ENCODE data around the gene SEC22A. TPM values are rescaled to one million over a fixed set of nuclear protein-coding genes. Genes with fewer than 3 reads are reported as not detected.
"Not testable (repeated sequence)": the region's sequence is repeated elsewhere in the genome, so short reads cannot be mapped to it uniquely, and the experiment has no call there.

The SEC22A gene
- total RNA-seq, 1 donor from 2014 or later = 36.7 TPM

DNA sequence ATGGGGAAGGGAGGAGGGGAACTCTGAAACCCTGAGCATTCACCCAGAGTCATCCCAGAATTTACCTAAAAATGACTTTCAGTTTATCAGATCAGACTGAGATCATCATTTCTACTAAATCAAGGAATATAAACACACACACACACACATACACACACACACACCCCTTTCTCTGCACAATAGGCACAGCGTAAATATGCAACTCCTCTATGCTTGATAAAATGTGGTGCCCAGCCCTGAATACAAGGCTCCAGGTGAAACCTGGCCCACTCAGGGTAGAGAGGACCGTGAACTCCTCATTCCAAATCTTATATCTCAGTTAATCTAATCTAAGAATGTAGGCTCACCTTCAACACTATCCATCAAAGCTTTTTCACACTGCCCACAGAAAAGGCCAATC is 31.8 kb upstream of the SEC22A start:
- no peak for DNase-seq (ENCODE audit: low read depth in 2 of 2)

DNA sequence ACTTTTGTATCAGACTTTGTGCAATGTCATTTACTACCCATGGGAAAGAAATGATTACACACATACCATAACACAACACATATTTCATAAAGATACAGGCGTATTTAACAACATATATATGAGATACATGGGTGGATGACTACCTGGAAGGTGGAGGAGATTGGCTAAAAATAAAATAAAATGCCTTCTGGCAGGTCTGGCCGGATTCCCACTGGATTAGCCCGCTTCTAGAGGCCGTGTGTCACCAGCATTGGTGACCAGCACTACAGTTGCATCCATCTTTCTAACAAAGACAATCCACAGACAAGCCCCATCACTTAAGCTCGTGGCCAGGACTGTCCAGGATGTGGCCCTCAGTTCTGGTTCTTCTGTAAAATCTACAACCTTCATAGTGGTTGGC is 21.0 kb upstream of the SEC22A start:
- no peak for DNase-seq (ENCODE audit: low read depth in 2 of 2)

GRCh38 chr3:123186695-123187094 is 15.0 kb upstream of the SEC22A start:
- peak; percentile 69 to 80 for DNase-seq (ENCODE audit: low read depth in 2 of 2)

- no peak for DNase-seq (ENCODE audit: low read depth in 2 of 2)
Measured at GRCh38 chr3:123188058-123188457, 13.7 kb upstream of the SEC22A start.

DNA sequence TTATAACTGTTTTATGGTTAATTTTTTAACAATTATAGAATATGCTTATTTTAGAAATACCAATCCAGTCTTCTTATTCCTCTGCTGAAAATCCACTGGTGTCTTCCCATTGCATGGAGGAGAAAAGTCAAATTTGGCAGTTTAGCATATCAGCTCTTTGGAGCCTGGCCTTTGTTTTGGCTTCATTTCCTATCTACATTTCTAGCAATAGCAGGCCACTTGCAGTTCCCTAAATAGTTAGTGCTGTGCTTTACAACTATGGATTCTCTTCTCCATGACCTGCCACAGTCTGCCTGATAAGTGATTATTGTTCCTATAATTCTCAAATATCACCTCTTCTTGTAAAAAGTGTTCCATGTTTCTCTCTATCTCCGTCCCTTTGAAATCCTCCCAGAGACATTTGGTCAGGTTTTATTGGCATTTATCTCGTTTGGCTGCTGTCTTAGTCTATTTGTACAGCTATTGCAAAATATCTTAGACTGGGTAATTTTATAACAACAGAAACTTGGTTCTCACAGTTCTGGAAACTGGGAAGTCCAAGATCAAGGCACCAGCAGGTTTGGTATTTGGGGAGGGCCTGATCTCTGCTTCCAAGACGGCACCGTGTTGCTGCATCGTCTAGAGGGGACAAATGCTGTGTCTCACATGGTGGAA is 8.2 kb upstream of the SEC22A start:
- no peak for DNase-seq (ENCODE audit: low read depth in 2 of 2)

DNA sequence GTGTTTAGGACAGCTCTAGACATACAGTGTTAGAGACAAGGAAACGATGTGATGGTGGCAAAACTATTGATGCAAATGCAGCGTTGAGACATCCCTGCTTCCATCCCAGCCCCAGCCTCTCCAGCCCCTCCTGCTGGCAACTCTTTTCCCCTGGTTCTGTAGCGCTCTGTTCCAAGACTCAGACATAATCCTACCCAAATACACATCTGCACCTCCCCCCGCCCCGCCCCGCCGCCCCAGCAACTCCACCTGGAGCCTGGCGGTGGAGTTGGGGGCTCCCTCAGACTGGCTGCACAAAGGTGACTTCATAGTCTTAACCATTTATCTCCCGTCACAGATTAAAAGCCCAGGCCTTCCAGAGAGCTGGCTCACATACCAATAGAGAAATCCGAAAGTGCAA is 7.2 kb upstream of the SEC22A start:
- peak in 1 of 2 donors; percentile 46 for DNase-seq (ENCODE audit: low read depth in 2 of 2)

DNA sequence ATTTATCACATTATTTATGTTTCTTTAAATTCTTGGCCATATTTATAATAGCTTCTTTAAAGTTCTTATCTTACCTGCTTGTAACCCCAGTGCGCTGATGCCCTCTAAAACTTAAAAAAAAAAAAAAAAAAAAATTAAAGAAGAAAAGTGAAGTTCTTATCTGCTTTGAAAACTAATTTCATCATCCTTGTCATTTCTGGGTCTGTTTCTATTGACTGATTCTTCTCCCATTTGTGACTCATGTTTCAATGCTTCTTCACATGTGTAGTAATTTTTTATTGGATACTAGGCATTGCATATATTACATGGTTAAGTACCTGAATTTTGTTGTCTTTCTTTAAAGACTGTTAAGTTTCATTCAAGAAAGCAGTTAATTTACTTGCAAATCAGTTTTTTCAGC is 3.4 kb upstream of the SEC22A start:
- DNase-seq (ENCODE audit: low read depth in 2 of 2) = no peak

GRCh38 chr3:123201223-123201556 is 553 bp upstream of the SEC22A start:
- no peak for DNase-seq (ENCODE audit: low read depth in 2 of 2)

GRCh38 chr3:123202451-123202850 is 708 bp downstream of the SEC22A start:
- DNase-seq (ENCODE audit: low read depth in 2 of 2) = peak in 1 of 2 donors; percentile 18

GRCh38 chr3:123218990-123219389 is 17.2 kb downstream of the SEC22A start:
- no peak for DNase-seq (ENCODE audit: low read depth in 2 of 2)

GRCh38 chr3:123221369-123221768 is 19.6 kb downstream of the SEC22A start:
- not testable (repeated sequence) for DNase-seq (ENCODE audit: low read depth in 2 of 2)

- no peak for DNase-seq (ENCODE audit: low read depth in 2 of 2)
Measured at GRCh38 chr3:123225016-123225415, 23.3 kb downstream of the SEC22A start.

GRCh38 chr3:123226549-123226948 is 24.8 kb downstream of the SEC22A start:
- no peak for DNase-seq (ENCODE audit: low read depth in 2 of 2)

- no peak for DNase-seq (ENCODE audit: low read depth in 2 of 2)
Measured at GRCh38 chr3:123229145-123229544, 27.4 kb downstream of the SEC22A start.

DNA sequence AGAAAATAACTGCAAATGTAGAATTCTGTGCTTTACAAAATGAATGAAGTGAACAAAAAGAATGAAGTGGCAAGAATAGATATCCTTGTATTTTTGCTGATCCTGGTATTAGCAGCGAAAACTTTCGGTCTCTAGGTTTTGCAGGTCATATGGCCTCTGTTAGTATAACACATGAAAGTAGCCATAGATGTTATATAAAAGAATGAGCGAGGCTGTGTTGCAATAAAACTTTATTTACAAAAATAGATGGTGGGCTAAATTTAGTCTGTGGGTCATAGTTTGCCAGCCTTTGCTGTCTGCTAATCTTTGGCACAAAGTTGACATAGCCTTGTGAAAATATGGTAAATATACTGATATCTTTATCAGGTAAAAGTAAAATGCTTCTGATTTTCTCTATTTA is 35.2 kb downstream of the SEC22A start:
- no peak for DNase-seq (ENCODE audit: low read depth in 2 of 2)

DNA sequence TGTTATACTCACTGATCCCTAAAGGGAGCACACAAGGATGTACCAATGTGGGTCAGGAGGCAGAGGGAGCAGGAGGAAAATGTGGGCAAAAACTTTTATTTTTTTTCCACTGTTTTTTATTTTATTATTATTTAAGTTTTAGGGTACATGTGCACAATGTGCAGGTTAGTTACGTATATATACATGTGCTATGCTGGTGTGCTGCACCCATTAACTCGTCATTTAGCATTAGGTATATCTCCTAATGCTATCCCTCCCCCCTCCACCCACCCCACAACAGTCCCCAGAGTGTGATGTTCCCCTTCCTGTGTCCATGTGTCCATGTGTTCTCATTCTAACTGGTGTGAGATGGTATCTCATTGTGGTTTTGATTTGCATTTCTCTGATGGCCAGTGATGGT is 37.4 kb downstream of the SEC22A start:
- DNase-seq (ENCODE audit: low read depth in 2 of 2) = not testable (repeated sequence)

DNA sequence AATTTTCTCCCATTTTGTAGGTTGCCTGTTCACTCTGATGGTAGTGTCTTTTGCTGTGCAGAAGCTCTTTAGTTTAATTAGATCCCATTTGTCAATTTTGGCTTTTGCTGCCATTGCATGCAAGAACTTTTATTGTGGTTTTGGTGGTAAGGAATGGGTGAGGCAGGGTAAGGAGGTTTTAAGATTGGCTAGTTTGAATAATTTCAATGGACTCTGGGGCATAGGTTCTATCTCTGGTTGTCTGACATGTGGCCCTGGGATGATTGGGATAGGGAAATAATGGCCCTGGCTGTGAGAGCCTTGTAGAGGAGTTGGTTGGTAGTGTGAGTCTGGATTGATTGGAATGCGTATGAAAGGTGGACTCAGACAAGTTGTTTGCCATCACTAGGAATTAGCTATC is 38.0 kb downstream of the SEC22A start:
- no peak for DNase-seq (ENCODE audit: low read depth in 2 of 2)

GRCh38 chr3:123244128-123244527 is 42.4 kb downstream of the SEC22A start:
- no peak for DNase-seq (ENCODE audit: low read depth in 2 of 2)

- peak in 1 of 2 donors; percentile 32 for DNase-seq (ENCODE audit: low read depth in 2 of 2)
Measured at GRCh38 chr3:123246866-123247265, 45.1 kb downstream of the SEC22A start.

DNA sequence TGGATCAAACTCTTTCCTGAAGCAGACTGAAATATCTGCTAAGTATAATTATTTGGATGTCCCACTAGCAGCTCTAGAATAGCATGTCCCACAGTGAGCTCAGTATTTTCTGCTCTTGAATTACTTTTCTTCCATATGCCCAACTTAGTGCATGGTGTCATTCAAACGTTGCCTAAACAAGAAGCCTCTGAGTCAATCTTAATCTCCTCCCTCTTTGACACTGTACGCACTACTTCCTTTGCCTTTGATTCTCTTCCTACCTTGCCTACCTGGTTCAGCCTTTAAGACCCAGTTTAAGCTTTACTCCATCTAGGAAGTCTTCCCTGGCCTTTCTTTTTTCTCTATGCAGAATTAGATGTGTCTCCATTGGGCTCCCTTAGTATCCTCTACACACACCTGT is 54.5 kb downstream of the SEC22A start:
- DNase-seq (ENCODE audit: low read depth in 2 of 2) = no peak

- DNase-seq (ENCODE audit: low read depth in 2 of 2) = no peak
Measured at GRCh38 chr3:123258359-123258758, 56.6 kb downstream of the SEC22A start.

GRCh38 chr3:123258811-123259420 is 57.2 kb downstream of the SEC22A start:
- peak; percentile 69 for DNase-seq (ENCODE audit: low read depth in 2 of 2)

GRCh38 chr3:123261666-123262065 is 59.9 kb downstream of the SEC22A start:
- DNase-seq (ENCODE audit: low read depth in 2 of 2) = no peak

- no peak for DNase-seq (ENCODE audit: low read depth in 2 of 2)
Measured at GRCh38 chr3:123262226-123262625, 60.5 kb downstream of the SEC22A start.

Measured in dermis microvascular lymphatic vessel endothelial cell (primary cell).